DND-41 (cell line): ENCODE results near the gene TMCC2.

Experiments
- CTCF ChIP-seq: IDR thresholded peaks from 2 replicates; pipeline ENCODE4 v1.5.1; 2012; ENCODE audit warnings: borderline replicate concordance, low read length, moderate library complexity, mild to moderate bottlenecking; ENCODE audit not compliant: poor library complexity, severe bottlenecking; ENCODE audit errors: extremely low read depth
- EZH2 ChIP-seq: IDR thresholded peaks from 3 replicates; pipeline ENCODE4 v1.6.1; 2012; ENCODE audit warnings: borderline replicate concordance, low read depth, mild to moderate bottlenecking, moderate library complexity, low read length, inconsistent platforms; ENCODE audit not compliant: severe bottlenecking

DNA sequence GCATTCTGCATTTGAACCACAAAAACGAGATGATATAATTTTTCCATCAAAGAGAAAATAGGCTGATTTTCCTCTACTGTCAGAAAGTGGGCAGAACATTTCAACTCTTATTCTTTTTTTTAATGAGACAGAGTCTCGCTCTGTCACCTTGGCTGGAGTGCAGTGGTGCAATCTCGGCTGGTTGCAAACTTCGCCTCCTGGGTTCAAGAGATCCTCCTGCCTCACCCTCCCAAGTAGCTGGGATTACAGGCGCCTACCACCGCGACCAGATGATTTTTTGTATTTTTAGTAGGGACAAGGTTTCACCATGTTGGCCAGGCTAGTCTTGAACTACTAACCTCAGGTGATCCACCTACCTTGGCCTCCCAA, 27.8 kb upstream of the TMCC2 start:
- TF ChIP-seq CTCF, result no peak
- no peak for TF ChIP-seq EZH2
